ENCODE data around the gene NBL1.

NBL1 gene

DNA sequence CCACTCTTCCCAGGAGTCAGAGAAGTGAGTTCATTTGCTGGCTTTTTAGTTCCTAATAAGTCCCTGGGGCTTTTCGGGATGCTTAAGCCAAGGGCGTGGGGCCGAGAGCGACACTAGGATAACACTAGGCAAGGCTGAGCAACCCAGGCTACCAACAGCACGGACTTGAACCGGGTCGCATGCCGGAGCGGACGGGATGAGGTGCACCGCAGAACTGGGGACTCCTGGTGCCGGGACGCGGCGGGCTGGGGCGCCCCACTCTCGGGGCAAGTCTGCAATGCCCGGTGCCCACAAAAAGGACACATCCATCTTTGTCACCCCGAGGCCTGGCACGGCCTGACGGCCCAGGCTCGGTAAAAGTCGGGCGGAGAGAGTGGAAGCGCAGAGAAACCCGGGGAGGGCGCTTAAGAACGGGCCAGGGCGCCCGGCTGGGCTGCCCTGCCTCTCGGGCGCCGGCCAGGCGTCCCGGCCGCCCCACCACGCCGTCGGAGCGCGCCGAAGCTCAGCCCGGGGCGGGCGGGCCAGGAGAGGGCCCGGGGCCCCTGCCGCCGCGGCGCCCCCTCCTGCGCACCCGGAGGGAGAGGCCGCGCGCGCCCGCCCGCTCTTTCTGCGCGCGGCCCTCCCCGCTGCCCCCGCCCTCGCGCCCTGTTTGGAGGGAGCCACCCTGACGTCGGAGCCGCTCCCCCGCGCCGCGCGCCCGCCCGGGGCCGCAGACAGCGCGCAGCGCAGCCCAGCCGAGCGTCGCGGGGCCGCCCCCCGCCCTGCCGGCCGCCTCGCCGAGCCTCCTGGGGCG lies at the start of gene NBL1:
Gene NBL1 (plus strand): TSS at position 710 of the 793 bp plus-strand sequence. CDS start 10,720 bp downstream, outside the sequence.
- DNase-seq (ENCODE audit: low read depth): no peak

DNA sequence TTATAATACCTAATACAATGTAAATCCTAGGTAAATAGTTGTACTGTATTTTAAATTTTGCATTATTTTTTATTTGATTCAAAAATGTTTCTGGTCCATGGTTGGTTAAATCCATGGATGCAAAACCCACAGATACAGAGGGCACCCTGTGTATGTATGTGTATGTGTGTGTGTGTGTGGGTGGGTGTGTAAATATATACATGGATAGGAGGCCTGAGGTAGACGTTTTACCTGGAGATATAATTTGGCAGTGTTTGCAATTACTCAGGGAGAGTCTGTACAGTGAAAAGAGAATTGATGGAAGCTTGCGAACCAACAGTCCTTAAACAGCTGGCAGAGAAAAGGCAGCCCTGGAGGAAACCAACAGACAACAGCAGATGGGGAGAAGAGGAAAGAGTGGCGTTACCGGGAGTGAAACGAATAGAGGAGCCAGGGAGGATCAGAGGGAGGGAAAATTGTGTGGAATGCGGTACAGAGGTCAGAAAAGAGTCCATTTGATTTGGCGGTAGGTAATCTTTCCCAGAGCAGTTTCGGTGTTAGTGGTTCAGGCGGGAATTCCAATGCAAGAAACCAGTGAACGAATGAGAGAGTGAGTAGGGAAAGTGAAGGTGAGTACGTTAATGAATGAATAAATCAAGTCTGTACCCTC lies 47.9 kb upstream of the NBL1 start:
- DNase-seq (ENCODE audit: low read depth): no peak

GRCh38 chr1:19596714-19597495 lies 47.2 kb upstream of the NBL1 start:
- peak; percentile 97 for DNase-seq (ENCODE audit: low read depth)

- no peak for DNase-seq (ENCODE audit: low read depth)
These were observed 46.4 kb upstream of the NBL1 start for GRCh38 chr1:19597496-19598309.

DNA sequence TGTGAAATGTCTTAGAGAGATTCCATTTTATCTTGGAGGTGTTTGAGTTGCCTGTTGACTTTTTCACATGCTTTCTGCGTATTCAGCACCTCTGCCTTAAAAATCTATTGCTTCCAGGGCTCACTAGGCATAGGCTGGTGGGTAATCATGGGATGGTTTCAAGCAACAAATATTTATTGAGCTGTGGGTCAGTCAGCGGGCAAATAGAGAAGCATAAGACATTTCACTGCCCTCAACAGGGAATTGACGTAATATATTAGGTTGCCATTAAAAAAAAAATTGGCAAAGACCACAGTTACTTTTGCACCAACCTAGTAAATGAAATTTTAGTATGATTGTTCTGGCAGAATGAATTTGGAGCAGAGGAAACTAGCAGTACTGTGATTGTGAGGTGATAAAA lies 44.3 kb upstream of the NBL1 start:
- DNase-seq (ENCODE audit: low read depth): no peak

DNA sequence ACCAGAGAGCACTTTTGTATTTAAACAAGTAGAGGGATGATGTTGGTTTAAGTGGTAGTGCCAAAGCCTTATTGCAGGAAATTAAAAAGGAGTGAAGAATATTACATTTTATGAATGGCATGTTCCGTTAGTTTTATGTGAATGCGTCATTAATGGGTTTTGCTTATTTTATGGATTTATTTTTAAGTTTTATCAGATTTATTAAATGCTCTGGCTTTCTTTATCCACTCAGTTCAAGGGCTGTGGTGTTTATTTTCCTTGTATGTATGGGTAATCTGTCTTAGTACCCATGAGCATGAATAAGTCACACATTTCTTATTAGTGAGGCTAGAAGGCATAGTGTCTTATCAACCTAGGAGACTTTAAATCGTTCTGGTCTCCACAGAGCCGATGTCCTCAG lies 41.6 kb upstream of the NBL1 start:
- DNase-seq (ENCODE audit: low read depth): no peak

- DNase-seq (ENCODE audit: low read depth): no peak
These were observed 38.1 kb upstream of the NBL1 start for GRCh38 chr1:19605967-19606366.

- no peak for DNase-seq (ENCODE audit: low read depth)
These were observed 37.1 kb upstream of the NBL1 start for GRCh38 chr1:19606817-19607642.

DNA sequence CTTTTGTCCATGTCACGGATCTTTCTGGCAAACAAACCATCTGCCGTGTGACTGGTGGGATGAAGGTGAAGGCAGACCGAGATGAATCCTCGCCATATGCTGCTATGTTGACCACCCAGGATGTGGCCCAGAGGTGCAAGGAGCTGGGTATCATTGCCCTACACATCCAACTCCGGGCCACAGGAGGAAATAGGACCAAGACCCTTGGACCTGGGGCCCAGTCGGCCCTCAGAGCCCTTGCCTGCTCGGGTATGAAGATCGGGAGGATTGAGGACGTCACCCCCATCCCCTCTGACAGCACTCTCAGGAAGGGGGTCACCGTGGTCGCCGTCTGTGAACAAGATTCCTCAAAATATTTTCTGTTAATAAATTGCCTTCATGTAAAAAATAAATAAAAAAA lies 35.9 kb upstream of the NBL1 start:
- no peak for DNase-seq (ENCODE audit: low read depth)

GRCh38 chr1:19610282-19610981 lies 33.7 kb upstream of the NBL1 start:
- DNase-seq (ENCODE audit: low read depth): no peak

GRCh38 chr1:19612530-19612929 lies 31.6 kb upstream of the NBL1 start:
- no peak for DNase-seq (ENCODE audit: low read depth)

DNA sequence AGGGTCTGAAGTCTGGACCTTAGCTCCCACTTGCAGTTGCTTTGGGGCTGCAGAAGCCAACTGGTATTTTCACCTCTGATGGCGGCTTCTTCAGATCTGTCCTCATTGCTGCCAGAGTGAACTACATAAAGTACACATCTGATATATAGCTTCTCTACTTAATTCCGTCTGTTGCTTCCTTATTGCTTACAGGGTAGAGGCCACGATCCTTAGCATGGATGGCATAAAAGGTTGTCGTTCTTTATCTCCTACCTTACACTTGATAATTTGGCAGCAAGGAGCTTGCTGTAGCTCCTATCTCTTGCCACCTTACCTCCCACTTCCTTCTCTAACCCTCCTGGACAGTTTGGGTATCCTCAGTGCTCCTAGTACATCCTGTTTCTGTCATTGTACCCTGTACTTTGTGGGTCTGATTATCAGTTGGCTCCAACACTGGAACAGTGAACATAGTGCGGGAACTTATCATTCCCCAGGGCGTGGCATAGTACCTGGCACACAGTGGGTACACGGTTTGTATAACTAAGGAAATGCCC lies 30.9 kb upstream of the NBL1 start:
- DNase-seq (ENCODE audit: low read depth): no peak

DNA sequence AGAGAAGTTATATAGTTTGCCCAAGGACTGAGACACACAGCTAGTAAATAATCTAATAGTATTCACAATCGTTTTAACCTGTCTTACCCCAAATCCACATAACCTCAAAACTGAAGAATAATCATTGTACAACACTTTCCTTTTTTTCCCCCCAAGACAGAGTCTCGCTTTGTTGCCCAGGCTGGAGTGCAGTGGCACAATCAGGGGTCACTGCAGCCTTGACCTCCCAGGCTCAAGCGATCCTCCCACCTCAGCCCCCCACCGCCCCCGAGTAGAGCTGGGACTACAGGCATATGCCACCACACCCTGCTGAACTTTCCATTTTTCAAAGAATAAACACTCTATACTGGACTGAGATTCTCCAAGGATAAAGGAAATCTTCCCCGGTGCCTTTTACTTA lies 28.7 kb upstream of the NBL1 start:
- DNase-seq (ENCODE audit: low read depth): no peak

DNA sequence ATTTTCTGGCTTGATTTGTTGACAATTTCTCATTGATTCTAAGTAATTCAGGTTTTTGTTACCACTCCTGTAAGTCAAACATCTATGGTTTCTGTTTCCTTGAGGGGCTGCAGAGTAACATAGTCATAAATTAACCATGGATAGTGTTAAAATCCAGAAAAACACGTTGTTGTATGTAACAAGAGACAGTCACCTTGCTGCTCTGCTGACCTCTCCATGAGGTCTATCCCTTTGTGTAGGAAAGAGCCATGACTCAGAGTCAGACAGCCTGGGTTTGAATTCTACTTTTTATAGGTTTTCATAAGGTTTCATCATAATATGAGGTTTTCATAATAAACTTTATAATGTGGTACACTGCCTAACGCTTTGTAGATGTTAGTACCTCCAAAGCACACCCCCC lies 27.6 kb upstream of the NBL1 start:
- no peak for DNase-seq (ENCODE audit: low read depth)

DNA sequence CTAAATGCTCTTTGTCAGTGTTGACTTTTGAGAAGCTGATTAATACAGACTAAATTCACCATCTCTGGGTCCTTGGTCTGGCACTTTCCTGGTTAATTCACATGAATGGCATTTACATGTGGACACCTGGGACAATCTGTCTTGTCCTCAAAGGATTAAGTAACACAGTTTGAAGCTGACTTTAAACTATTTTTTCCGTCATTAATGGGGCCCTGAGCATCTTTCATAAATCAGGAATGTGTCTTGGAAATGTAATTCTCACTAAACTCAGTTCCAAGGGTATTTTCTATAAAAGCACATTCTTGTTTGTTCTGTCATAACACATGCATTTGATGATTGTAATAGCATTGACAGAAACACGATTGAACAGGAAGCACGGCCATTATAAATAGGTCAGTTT lies 26.7 kb upstream of the NBL1 start:
- DNase-seq (ENCODE audit: low read depth): no peak

DNA sequence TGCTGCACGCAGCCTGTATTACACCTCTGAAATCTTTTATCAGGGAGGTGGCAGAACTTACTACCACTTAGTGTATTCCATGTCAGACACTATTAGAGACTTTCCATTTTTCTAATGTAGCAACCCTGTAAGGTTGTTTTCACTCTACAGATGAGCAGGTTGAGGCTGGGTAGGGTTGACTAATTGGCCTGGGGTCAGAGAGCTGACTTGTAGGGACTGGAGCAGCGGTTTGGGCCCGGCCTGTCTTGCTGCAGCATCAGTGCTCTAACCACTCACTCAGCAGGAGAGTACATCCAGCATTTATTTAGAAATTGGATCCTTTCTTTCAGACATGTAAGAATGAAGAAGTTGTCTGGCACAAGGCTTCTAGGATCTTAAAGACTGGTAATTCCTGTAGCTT lies 25.7 kb upstream of the NBL1 start:
- DNase-seq (ENCODE audit: low read depth): no peak

DNA sequence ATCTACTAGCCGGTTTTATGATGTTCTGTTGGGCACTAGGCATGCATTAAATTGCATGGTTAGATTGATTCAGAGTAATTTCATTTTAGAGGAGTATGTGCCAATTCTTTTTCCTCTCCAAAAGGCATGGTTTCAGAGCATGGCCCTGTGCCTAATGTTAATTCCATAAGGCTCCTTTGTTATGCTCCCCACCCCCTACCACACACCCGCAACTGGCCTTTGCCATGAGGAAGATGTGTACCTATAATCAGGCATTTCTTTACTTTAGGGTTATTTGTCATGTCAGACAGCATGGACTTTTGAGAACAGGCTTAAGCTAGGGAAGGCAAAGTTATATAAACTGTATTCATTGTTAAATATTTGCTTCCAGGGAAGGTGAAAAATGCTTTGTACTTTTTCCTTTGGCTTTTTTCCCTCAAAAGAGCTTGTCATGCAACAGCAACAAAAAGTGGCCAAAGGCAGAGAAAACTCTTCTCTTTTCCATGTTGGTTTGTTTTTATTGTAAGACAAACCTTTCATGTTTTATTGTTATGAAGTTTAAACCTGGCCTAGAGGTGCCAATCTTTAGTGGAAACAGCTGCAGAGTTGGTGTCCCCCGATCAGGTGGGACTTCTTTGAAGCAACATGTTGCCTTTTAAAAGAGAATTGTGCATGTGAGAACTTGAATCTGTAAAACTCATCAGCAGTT lies 24.3 kb upstream of the NBL1 start:
- no peak for DNase-seq (ENCODE audit: low read depth)

DNA sequence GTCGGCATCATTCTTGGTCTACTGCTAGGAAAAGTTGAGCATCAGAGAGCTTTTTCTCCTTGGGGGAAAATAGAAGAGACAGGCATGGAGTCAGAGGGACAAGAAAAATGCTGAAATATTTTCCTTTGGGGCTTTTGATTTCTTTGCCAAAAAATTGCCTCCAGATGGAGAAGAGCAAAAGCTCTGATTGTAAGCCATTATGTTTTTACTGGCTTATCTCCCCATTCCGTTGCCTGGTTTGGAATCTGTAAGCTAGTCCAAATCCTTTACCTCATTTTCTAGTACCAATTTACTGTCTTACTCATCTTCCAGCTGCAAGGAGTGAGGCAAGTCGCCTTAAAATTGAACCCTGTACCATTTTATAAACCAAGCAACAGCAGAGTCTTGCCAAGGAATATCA lies 23.3 kb upstream of the NBL1 start:
- DNase-seq (ENCODE audit: low read depth): peak; percentile 65

GRCh38 chr1:19621274-19621950 lies 22.7 kb upstream of the NBL1 start:
- DNase-seq (ENCODE audit: low read depth): no peak
